Measurements from ENCODE around the gene AMPH.

DNA sequence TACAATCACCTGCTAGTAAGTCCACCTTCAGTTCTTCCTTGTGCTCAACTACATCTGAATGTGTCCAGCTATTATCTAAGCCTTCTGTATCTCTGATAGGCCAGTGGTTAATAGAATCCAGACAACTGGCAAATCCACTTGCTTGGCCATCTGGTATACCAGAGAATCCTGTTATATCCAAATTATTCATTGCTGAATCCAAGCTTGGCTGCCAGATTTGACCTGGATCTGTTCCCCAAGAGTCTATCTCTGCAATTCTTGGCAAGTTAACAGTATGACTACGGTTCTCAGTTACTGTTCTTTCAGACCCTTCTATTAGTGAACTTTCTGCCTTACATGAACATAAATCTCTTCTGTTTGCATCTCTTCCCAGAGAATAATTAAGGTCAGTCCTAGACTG is 203.1 kb downstream of the AMPH start:
- TF ChIP-seq, protein P1, sequence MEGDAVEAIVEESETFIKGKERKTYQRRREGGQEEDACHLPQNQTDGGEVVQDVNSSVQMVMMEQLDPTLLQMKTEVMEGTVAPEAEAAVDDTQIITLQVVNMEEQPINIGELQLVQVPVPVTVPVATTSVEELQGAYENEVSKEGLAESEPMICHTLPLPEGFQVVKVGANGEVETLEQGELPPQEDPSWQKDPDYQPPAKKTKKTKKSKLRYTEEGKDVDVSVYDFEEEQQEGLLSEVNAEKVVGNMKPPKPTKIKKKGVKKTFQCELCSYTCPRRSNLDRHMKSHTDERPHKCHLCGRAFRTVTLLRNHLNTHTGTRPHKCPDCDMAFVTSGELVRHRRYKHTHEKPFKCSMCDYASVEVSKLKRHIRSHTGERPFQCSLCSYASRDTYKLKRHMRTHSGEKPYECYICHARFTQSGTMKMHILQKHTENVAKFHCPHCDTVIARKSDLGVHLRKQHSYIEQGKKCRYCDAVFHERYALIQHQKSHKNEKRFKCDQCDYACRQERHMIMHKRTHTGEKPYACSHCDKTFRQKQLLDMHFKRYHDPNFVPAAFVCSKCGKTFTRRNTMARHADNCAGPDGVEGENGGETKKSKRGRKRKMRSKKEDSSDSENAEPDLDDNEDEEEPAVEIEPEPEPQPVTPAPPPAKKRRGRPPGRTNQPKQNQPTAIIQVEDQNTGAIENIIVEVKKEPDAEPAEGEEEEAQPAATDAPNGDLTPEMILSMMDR (IDR thresholded peaks at IDR 0.05): no peak
- TF ChIP-seq EP300 (IDR thresholded peaks at IDR 0.05) (no peak), POLR2A (IDR thresholded peaks at IDR 0.05) (no peak)

Measured in tibial nerve (tissue), 4 donors.